ENCODE data around the gene APBA3.

GRCh38 chr19:3788996-3789778, 27.7 kb upstream of the APBA3 start:
- TF ChIP-seq CTCF (IDR thresholded peaks at IDR 0.05), result no peak
- no peak for TF ChIP-seq POLR2A (IDR thresholded peaks at IDR 0.05)

Data from testis (tissue), 2 donors.